ENCODE measurements around the gene SGTA.
A peak's percentile ranks its signal among the peaks of the same experiment; 100 is the strongest.
"Not testable (repeated sequence)": the region's sequence is repeated elsewhere in the genome, so short reads cannot be mapped to it uniquely, and the experiment has no call there.

SGTA gene, protein sequence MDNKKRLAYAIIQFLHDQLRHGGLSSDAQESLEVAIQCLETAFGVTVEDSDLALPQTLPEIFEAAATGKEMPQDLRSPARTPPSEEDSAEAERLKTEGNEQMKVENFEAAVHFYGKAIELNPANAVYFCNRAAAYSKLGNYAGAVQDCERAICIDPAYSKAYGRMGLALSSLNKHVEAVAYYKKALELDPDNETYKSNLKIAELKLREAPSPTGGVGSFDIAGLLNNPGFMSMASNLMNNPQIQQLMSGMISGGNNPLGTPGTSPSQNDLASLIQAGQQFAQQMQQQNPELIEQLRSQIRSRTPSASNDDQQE

DNA sequence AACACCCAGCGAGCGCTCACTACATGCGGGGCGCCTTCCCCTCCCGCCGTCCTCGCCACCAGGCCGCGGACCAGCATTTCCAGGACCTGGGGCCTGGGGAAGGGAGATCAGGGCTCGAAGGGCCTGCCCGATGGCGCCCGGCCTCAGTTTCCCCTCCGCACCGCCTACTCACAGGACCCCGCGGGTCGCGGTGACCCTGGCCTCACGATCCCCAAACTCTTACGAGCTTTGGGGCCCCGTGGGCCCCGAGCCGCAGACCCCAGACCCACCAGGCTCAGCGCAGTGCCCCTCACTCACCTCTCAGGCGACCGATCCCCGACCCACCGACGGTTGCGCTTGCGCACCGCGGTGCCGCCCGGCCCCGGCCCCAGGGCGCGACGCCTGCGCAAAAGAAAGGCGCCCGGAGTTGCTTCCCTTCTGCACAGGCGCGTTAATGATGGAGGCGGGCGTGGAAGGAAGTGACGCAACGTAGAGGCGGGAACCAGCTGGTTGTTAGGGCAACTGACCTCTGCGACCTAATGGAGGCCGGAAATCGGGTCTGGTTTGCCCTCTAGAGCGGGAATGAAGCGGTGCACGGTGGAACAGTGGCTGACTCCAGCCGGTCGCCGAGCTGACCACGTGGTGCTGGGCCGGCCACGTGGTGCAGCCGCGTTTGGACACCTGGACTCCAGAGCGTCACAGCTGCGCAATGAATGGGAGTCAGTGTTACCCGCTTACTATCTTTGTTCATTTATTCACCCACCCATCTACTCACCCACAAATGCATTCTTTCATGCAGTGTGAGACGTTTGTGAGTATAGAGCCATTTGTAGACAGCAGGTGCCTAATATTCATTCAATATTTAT is at the start of gene SGTA:
Gene SGTA (minus strand): TSS at position 338 of the 845 bp plus-strand sequence. CDS start 14,205 bp downstream, outside the sequence.
- peak; percentile 99 for DNase-seq (ENCODE audit: low spot score)

DNA sequence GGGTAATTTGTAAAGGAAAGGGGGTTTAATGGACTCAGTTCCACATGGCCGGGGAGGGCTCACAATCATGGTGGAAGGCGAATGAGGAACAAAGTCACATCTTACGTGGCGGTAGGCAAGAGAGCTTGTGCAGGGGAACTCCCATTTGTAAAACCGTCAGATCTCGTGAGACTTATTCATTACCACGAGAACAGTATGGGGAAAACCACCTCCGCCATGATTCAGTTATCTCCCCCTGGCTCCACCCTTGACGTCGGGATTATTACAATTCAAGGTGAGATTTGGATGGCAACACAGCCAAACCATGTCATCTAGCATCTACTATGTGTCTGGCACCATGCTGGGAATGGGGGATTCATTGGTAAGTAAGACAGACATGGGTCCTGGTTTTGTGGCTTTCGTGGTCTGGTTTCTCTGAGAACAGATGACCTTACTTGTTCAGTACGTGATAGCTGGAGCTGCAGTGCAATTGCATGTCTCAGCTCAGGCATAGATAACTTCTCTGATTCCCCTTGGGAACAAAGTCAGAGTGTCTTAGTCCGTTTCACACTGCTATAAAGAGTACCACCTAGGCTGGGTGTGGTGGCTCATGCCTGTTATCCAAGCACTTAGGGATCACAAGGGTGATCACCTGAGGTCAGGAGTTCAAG is 44.9 kb upstream of the SGTA start:
- no peak for DNase-seq (ENCODE audit: low spot score)

DNA sequence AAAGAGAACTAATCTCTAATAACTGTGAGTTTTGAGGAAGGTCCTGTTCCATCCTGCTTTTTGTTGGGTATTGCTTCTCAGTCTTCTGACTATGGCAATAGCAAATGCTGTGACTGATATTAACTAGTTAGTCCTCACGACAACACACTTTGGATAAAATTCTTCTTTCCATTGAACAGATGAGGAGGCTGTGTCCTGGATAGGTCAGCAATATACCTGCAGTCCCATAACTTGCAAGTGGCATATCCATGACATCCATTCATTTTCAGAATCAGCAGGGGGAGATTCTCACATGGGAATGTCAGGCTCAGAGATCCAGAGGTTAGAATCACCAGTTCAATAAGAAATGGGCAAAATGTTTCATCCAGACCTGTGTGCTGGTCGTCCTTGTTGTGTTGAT is 43.9 kb upstream of the SGTA start:
- DNase-seq (ENCODE audit: low spot score) = no peak

DNA sequence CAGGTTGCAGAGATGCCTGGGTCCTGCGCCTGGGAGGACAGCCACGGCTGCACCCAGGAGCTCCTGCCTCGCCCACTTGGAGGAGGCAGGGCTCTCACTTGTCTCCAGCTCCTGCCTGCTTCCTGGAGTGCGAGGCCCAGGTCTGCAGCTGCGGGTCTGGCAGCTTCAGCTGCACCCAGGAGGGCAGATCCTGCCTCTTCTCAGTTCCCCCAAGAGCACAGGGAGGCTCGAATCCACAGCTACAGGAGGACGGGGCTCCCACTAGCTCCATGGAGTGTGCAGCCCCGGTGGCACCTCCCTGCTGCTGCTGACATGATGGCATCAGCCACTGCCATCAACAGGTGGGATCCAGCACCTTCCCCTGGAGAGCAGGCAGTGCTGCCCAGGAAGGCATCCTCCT is 41.1 kb upstream of the SGTA start:
- DNase-seq (ENCODE audit: low spot score) = no peak

DNA sequence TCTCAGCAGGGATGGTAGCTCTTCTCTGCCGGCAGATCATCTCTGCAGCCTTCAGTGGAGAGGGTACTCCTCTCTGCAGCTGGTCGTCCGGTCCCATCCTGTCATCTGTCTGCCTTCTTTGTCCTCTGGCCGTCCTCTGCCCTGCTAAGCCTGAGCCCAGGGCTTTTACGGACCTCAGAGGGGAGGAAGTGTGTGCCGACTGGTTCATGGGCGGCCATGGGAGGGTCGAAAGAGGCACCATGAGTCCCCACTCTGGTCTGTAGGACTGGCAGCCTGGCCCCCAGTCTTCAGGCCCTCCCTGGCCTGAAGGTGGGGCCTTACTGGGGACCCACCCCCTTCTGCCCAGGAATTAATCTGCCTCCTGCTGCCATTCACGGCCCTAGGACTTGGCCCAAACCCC is 40.6 kb upstream of the SGTA start:
- no peak for DNase-seq (ENCODE audit: low spot score)

DNA sequence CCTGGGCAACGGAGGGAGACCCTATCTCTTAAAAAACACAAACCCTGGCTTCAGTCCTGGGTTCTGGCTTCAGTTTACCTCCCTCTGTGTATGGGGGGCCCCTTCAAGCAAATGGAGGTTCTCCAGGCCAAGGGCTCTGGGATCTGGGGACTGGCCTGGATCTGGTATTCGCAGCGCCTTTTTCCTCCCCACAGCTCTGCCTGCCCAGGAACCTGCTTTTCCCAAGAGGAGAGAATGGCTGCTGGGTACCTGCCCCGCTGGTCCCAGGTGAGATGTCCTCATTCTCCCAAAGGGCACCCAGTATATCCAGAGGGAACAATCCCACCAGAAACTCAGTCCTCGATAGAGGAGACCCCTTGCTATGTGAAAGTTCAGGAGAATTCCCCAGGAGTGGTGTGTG is 39.8 kb upstream of the SGTA start:
- no peak for DNase-seq (ENCODE audit: low spot score)

DNA sequence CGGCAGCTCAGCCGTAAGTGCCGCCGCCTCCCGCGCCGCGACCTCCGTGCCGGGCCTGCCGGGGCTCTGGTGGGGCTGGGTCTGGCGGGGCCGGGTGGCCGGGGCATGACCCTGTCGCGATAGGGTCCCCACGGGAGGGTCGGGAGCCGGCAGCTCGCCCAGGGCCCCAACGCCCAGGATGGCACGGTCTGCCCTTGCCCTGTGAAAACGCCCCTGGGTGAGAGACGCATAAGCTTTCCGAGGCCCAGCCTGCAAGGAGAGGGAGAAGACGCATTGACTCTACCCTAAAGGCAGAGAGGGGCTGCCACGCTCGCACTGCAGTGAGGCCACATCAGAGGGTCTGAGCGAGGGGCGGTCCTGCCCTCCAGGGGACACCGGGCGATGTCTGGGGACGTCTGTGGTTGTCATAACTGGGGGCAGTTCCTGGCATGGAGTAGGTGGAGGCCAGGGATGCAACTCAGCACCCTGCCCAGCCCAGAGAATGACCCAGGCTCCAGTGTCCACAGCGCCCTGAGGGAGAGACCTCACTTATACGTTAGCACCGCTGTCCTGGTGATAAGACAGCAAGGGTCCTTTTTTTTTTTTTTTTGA is 37.1 kb upstream of the SGTA start:
- DNase-seq (ENCODE audit: low spot score) = no peak

DNA sequence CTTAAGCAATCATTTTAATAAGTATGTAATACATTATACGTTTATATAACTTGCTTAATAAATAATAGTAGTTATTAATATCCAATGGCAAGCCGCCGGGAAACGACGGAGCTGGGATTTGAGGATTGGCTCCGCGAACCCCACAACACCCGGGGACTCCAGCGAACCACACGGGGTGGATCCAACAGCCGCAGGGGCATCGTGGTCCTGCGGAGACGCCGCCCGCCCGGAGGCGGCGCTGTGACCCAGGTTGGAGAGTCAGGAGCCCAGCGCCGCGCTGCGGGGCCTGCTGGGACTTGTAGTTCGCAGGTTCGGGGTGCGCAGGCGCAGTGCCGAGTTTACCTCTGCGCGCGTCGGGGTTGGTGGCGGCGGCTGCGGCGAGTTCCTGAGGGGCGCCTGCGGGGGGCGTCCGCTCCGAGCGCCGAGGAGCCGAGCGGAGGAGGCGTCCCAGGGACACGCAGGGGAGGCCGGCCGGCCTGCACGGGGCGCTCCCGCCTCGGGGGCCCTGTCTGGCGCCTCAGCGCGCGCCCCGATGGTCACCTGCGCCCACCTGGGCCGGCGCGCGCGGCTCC is 36.6 kb upstream of the SGTA start, which contains the start of gene ZNF554:
Gene ZNF554 (plus strand): TSS at position 329 of the 572 bp plus-strand sequence. CDS start 204 bp downstream, at position 533.
- peak; percentile 92 for DNase-seq (ENCODE audit: low spot score)

DNA sequence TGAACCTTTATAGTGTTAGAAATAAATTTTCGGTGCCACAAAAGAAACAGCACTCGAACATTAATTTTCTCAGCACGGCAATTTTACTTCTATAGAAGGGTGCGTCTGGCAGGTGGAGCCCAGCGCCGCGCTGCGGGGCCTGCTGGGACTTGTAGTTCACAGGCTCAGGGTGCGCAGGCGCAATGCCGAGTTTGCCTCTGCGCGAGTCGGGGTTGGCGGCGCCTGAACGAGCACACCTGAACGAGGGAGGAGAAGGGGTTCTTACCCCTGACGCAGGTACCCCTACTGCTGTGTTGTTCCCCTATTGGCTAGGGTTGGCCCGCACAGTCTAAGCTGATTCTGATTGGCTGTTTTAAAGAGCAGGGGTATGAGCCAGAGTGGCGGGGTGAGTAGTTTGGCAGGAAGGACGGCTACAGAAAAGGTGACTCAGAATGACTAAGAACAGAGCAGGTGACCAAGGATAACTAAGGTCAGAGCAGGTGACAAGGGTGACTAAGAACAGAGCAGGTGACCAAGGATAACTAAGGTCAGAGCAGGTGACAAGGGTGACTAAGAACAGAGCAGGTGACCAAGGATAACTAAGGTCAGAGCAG is 34.3 kb upstream of the SGTA start:
- DNase-seq (ENCODE audit: low spot score) = not testable (repeated sequence)

DNA sequence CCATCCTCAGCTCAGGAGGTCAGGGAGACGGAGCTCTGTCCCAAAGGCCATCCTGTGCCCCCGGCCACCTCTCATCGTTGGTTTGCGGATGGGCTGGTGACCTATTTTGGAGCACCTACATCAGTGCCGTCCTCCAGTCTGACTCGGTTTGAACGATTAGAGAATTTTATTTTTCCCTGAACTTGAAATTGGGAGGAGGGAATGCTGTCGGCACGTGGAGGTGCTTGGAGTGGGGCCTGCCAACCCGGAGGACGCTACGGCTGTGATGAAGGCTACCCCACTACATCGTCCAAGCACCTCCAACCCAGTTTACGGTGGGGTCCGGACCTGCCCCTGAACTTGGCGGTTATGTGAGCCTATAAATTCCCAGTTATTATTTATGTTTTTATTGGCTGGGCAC is 33.6 kb upstream of the SGTA start:
- no peak for DNase-seq (ENCODE audit: low spot score)

DNA sequence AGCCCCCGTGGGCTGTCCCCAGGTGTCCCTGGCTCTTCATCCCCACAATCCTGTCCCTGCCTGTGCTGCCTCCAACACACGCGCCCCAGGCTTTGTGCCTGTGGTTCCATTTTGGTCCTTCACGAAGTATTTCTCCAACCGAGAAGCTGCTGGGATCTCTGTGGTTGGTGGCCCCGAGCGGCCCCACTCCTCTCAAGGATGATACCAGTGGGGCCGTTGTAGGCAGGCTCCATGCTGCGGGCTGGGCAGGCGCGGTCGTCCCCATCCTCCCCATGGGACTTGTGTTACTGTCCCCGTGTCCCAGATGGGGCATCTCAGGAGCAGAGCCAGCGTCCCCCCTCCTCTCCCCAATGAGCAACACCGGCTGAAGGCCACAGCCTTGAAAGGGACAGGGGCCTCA is 32.9 kb upstream of the SGTA start:
- no peak for DNase-seq (ENCODE audit: low spot score)

DNA sequence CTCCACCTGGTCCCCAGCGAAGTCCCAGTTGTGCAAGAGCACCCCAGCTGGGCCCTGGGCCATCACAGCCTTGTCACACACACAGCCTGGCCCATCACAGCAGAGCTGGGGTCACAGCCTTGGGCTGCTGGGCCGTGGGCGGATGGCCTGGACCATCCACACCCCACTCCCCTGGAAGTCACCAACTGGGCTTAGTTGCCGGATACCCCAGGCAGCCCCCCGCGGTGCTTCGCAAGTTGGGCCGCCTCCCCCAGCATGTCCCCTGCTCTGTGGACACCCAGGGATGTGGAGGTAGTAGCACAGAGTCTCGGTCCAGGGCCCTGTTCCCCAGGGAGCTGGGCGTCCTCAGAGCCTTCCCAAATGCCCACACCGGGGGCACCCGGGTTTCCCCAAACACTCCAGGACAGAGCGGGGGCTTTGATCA is 32.1 kb upstream of the SGTA start:
- no peak for DNase-seq (ENCODE audit: low spot score)

DNA sequence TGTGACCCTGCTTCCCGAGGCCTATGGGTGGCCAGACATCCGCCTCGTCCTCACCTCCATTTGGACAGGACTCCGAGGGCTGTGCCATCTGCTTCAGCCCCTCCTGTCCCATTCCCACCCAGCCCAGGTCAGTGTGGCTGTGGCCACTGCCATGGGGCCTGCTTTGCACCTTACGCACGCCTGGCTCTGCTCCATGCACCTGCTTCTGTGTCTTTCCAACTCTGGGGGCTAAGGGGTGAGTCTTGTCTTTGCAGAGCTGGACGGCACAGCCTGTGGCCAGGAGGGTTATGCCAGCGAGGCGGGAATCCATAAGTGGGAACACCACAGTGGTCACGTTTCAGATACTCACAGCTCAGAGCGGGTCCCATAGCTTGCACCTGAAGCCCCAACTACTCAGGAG is 31.4 kb upstream of the SGTA start:
- no peak for DNase-seq (ENCODE audit: low spot score)

DNA sequence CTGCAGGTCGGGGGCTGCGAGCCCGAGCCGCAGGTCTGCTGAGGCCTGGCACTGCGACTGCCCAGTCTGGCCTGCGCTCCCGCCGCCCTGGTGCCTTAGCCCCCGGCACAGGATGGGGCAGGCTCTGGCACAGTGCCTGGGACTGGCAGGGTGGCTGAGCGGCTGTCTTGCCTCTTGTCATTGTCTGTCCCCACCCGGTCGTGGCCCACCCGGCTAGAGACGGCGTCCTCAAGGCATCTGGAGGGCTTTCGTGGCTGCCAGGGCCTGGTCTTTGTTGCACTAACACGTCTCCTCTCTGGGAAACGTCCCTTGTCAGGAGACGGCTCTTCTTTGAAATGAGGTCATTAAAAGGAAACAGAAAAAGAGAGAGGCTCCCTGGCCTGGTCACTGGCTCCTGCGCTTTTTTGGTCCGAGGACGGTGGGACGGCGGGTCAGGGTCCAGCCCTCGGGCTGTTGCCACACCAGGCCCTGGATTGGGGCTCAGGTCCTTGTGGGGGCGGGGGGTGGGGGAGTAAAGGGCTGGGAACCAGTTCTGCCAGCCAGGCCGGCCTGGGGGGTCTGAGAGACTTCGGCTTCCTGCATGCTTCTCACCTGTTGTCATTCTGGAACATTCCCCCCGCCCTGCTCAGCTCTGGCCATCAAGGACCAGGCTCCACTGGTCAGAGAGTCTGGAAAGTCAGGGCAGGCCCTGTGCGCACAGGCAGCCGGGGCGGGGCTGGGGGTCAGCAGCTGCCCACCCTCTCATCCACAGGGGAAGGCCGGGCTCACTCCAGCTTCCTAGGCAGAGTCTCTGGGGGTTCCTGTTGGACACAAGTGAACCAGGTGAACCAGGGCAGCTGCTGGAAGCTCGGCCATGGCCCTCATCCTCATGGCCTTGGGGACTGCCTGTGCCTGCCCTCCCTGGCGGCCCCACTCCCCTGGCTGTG is 30.4 kb upstream of the SGTA start:
- no peak for DNase-seq (ENCODE audit: low spot score)

DNA sequence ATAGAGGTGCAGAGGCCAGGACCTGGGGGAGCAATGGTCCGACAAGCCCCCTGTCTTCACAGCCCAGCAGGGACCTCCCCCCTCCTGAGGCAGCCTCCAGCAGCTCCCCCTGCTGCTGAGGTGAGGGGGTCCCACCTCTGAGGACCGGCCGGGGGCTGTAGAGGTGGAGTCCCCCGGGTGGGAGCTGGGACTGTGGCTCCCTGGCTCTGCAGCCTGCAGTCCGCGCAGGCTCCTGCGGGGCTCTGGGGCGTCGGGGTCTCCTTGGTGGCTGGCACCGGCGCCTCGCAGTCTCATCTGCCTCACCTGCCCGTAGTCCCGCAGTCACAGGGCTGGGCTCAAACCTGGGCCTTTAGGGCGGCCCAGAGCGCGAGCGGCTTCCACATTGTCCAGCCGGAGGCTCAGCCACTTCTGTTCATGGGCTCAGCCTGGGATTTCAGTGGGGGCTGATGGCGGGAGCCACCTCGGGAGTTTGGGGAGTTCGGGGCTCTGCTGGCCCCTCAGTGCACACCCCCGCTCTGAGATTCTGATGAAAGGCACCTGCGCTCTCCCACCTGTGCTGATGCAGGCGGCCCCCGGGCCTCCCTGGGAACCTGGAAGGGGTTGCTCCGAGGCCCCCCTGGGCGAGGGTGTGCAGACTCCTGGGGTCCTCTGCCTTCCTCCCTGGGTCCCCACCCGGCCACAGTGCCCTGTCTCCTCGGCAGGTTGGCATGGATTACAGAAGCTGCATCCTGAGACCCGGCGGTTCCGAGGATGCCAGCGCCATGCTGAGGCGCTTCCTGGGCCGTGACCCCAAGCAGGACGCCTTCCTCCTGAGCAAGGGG is 29.6 kb upstream of the SGTA start:
- DNase-seq (ENCODE audit: low spot score) = no peak

DNA sequence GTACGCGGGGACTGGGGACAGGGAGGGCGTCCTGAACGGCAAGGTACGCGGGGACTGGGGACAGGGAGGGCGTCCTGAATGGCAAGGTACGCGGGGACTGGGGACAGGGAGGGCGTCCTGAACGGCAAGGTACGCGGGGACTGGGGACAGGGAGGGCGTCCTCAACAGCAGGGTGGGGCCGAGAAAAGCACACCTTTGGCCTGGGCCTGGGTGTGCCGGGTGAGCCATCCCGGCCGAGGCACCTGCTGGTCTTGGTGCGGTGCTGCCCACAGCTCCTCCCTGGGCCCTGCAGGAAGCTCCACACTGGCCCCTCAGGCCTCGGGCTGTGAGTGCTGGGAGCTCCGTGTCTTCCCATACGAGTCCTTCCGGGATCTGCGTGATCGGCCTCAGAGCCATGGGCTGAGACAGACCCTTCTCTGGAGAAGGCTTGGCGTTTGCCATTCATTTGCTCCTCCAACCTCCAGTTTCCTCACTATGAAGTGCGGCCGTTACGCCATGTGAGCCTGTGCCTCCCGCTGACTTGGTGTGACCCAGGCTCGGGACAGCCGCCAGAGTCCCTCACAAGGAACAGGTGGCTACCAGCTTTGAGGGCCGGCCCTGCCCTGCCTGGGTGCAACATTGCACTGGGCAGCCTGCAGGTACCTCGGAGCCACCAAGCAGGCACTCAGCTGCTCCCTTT is 28.8 kb upstream of the SGTA start:
- DNase-seq (ENCODE audit: low spot score) = no peak

DNA sequence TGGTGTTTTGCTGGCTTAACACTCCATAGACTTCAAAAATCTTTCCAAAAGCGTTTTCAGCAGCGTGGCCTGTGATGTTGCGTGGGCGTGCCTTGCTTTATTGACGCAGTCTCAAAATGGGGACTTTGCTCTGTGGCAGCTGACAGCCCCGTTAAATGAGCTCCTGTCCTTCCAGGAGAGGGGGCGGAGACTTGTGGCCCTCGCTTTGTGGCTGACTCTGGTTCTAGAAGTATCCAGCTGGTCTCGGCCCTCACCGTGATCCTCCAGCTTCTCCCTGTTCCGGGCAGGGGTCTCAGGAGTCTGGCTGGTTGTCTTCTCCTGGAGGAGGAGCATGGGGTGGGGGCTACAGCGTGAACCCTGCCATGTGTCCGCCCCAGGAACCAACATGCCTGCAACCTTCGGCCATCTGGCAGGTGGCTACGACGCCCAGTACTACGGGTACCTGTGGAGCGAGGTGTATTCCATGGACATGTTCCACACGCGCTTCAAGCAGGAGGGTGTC is 28.2 kb upstream of the SGTA start:
- DNase-seq (ENCODE audit: low spot score) = no peak

DNA sequence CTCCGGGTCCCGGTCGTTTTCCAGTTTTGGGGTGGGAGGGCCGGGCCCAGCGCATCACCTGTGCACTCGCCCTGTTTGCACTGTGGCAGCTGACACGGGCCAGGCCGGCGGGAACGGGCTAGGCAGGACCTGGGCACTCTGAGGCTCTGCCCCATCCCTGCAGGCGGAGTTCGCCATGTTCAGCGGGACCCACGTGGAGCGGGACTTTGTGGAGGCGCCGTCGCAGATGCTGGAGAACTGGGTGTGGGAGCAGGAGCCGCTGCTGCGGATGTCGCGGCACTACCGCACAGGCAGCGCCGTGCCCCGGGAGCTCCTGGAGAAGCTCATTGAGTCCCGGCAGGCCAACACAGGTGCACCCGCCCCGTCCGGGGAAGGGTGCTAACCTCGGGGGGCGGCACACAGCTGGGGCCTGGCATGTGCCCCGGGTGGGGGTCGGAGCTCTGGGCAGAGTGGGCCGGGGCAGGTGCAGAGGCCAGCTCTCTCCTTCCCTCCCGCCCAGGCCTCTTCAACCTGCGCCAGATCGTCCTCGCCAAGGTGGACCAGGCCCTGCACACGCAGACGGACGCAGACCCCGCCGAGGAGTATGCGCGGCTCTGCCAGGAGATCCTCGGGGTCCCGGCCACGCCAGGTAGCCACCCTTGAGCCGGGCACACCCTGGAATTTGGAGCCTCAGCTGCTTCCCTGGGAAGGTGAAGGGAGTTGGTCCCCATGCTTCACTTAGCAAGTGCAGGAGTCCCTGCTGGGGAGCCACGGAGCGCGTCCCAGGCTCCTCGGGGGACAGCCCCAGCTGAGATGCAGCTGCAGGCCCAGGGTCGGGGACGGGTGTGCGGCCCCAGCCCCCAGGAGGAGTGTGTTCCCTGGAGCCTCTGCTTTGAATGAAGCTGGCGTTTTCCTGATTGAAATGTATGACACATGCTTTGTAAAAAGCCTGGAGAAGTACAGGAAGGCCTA is 27.3 kb upstream of the SGTA start:
- no peak for DNase-seq (ENCODE audit: low spot score)
